D341Med (cell line): ENCODE data around the gene OPRD1.
A peak's percentile ranks its signal among the peaks of the same experiment; 100 is the strongest.
"Not testable (repeated sequence)": the region's sequence is repeated elsewhere in the genome, so short reads cannot be mapped to it uniquely, and the experiment has no call there.

Experiments
- DNase-seq: peaks from one replicate; pipeline ENCODE4 v3.0.0; 2012; ENCODE audit warnings: low spot score

The OPRD1 gene

GRCh38 chr1:28811766-28812668, at the start of gene OPRD1:
OPRD1 (plus strand) TSS chr1:28812170; CDS start chr1:28812384, 214 bp downstream.
- peak; percentile 57 for DNase-seq

- DNase-seq: no peak
Observed at GRCh38 chr1:28766532-28767183, 45.3 kb upstream of the OPRD1 start.

GRCh38 chr1:28770601-28771165, 41.3 kb upstream of the OPRD1 start:
- DNase-seq: no peak

- not testable (repeated sequence) for DNase-seq
Observed at GRCh38 chr1:28771921-28772320, 40.0 kb upstream of the OPRD1 start.

- no peak for DNase-seq
Observed at GRCh38 chr1:28773105-28773504, 38.9 kb upstream of the OPRD1 start.

GRCh38 chr1:28775121-28775942, 36.6 kb upstream of the OPRD1 start:
- peak; percentile 21 for DNase-seq

- no peak for DNase-seq
Observed at GRCh38 chr1:28776341-28776740, 35.6 kb upstream of the OPRD1 start.

GRCh38 chr1:28778021-28778420, 33.9 kb upstream of the OPRD1 start:
- no peak for DNase-seq

- DNase-seq: no peak
Observed at GRCh38 chr1:28779751-28780408, 32.1 kb upstream of the OPRD1 start.

- no peak for DNase-seq
Observed at GRCh38 chr1:28781305-28781704, 30.7 kb upstream of the OPRD1 start.

GRCh38 chr1:28782011-28782410, 30.0 kb upstream of the OPRD1 start:
- no peak for DNase-seq

GRCh38 chr1:28783363-28783762, 28.6 kb upstream of the OPRD1 start:
- no peak for DNase-seq

- no peak for DNase-seq
Observed at GRCh38 chr1:28789412-28789811, 22.6 kb upstream of the OPRD1 start.

GRCh38 chr1:28789816-28790215, 22.2 kb upstream of the OPRD1 start:
- no peak for DNase-seq

GRCh38 chr1:28790377-28791035, 21.5 kb upstream of the OPRD1 start:
- no peak for DNase-seq

GRCh38 chr1:28791929-28792328, 20.0 kb upstream of the OPRD1 start:
- not testable (repeated sequence) for DNase-seq

- no peak for DNase-seq
Observed at GRCh38 chr1:28792644-28793121, 19.3 kb upstream of the OPRD1 start.

GRCh38 chr1:28794582-28794981, 17.4 kb upstream of the OPRD1 start:
- not testable (repeated sequence) for DNase-seq

GRCh38 chr1:28796352-28797211, 15.4 kb upstream of the OPRD1 start:
- DNase-seq: no peak

GRCh38 chr1:28800324-28800723, 11.6 kb upstream of the OPRD1 start:
- no peak for DNase-seq
